HL-60 (cell line): Measurements from ENCODE around the gene PCNX2.

Experiments
- CTCF ChIP-seq: IDR thresholded peaks from one replicate; pipeline ENCODE4 v1.5.1; 2011; ENCODE audit warnings: low read length, control low read depth, inconsistent platforms; ENCODE audit not compliant: insufficient read depth
- GABPA ChIP-seq: IDR thresholded peaks from 2 replicates; pipeline ENCODE4 v1.6.1; 2012; ENCODE audit warnings: low read depth
- POLR2AphosphoS5 ChIP-seq: IDR thresholded peaks from 2 replicates; pipeline ENCODE4 v1.6.1; 2012; ENCODE audit warnings: low read depth
- REST ChIP-seq: IDR thresholded peaks from 2 replicates; pipeline ENCODE4 v1.6.1; 2012; ENCODE audit warnings: low read depth; ENCODE audit not compliant: insufficient replicate concordance
- SPI1 ChIP-seq: IDR thresholded peaks from 2 replicates; pipeline ENCODE4 v1.6.1; 2012; ENCODE audit warnings: low read depth, mild to moderate bottlenecking, borderline replicate concordance

GRCh38 chr1:233188061-233188460, 107.5 kb downstream of the PCNX2 start:
- no peak for TF ChIP-seq CTCF
- TF ChIP-seq POLR2AphosphoS5: no peak
- no peak for TF ChIP-seq GABPA
- no peak for TF ChIP-seq SPI1
- no peak for TF ChIP-seq REST
